HG03097 (cell line): Measurements from ENCODE around the gene LHB.

Experiments
- ATAC-seq: cut with Tn5 transposase; IDR thresholded peaks from one replicate; pipeline ENCODE4 v1.9.1; 2021; ENCODE audit not compliant: unreplicated experiment, low FRiP score

LHB gene

GRCh38 chr19:48986211-48986610 is 30.7 kb downstream of the LHB start:
- ATAC-seq, result no peak

DNA sequence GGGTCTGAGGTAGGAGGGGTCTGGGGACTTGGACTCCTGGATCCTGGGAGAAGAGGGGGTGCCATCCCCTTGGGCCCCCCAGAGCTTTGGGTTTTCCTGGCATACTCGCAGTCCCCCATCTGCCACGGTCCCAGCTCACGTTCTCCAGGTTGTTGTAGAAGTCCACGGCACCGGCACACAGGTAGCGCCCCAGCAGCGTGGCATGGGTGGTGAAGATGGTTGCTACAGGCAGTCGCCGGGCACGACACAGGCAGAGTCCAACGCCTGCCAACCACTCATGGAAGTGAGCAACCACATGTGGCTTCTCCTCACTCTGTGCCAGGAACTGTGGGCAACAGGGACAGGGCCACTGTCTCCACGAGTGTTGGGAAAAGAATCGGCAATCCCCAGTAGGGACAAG is 31.2 kb downstream of the LHB start:
- no peak for ATAC-seq

GRCh38 chr19:48982280-48982679 is 34.6 kb downstream of the LHB start:
- no peak for ATAC-seq

DNA sequence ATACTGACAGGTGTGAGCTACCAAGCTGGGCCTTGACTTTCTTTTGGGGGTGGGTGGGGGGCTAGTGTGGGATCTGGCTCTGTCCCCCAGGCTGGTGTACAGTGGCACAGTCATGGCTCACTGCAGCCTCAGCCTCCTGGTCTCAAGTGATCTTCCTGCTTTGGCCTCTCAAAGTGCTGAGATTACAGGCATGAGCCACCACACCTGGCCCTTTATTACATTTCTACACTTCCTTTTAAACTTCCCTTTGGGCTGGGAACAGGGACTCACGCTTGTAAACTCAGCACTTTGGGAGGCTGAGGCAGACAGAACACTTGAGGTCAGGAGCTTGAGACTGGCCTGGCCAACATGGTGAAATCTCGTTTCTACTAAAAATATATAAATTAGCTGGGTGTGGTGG is 39.8 kb downstream of the LHB start:
- ATAC-seq, result no peak

- no peak for ATAC-seq
These were observed 40.7 kb downstream of the LHB start for GRCh38 chr19:48975947-48976847.

- ATAC-seq, result no peak
These were observed 45.9 kb downstream of the LHB start for GRCh38 chr19:48970923-48971395.

DNA sequence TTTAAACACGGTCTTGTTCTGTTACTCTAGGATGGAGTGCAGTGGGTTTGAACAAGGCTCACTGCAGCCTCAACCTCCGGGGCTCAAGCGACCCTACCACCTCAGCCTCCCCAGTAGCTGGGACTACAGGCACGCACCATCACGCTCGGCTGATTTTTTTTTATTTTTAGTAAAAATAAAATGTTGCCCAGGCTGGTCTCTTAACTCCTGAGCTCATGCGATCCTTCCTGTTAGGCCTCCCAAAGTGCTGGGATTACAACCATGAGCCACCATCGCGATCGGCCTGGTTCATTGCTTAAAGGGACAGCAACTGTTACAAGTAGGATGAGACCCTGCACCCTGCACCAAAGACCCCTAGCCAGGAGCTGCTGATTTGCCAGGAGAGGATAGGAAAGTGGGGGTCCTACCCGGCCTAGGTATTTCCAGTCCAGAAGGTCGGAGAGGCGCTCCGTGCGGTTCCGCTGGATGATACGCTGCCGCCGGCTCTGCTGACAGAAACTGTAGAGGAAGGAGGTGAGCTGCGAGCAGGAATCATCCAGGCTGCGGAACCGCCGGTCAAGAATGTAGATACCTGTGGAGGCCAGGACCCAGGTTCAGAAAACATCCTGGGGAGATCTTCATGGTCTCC is 46.6 kb downstream of the LHB start:
- no peak for ATAC-seq

GRCh38 chr19:48969276-48970138 is 47.4 kb downstream of the LHB start:
- ATAC-seq, result no peak

- no peak for ATAC-seq
These were observed 48.1 kb downstream of the LHB start for GRCh38 chr19:48968813-48969218.

- ATAC-seq, result no peak
These were observed 48.7 kb downstream of the LHB start for GRCh38 chr19:48968179-48968661.

GRCh38 chr19:48967346-48968178 is 49.3 kb downstream of the LHB start:
- no peak for ATAC-seq

- ATAC-seq, result no peak
These were observed 50.1 kb downstream of the LHB start for GRCh38 chr19:48966541-48967345.
